Lower leg skin (tissue), 4 donors: ENCODE results near the gene P2RX2. TPM values are rescaled to one million over a fixed set of nuclear protein-coding genes. Genes with fewer than 3 reads are reported as not detected.

Experiments
- DNase-seq, 2 donors: peaks; one replicate each; pipeline ENCODE4 v3.0.0-alpha.2; 2019; ENCODE audit warnings: low spot score in 2 of 2
- H3K4me3 ChIP-seq: fragments of 200-600 bp; sonication (generic); 2 replicates; pipeline ENCODE4 v1.5.1; 2017; ENCODE audit warnings: mild to moderate bottlenecking, low read depth; ENCODE audit not compliant: poor library complexity, severe bottlenecking
- CTCF ChIP-seq, 3 donors: fragments of 450-650 bp; IDR thresholded peaks; one replicate each; pipeline ENCODE4 v1.5.1; 2016; ENCODE audit warnings: antibody characterized with exemption in 3 of 3, mild to moderate bottlenecking in 3 of 3, moderate library complexity in 2 of 3
- POLR2A ChIP-seq, 2 donors: fragments of 450-650 bp; IDR thresholded peaks; one replicate each; pipeline ENCODE4 v1.6.1; 2016 to 2017; ENCODE audit warnings: antibody characterized with exemption in 2 of 2, mild to moderate bottlenecking in 1 of 2, moderate library complexity in 1 of 2
- WGBS, 2 donors: methylation state at CpG; one replicate each; pipeline ENCODE4 v1.1.5; 2018; 5-methylcytosine and 5-hydroxymethylcytosine counted together
- intact Hi-C: fragments of 100-400 bp; cut with DNase I; formaldehyde crosslinking; loops from one replicate; pipeline ENCODE4 v1.15.0; 2023; ENCODE audit warnings: low total_unique reads
- total RNA-seq, 4 donors: library from RNA; depleted of rRNA; stranded (reverse); fragments of >200 nt; gene quantifications; one replicate each; pipeline ENCODE4 v1.1.0, GENCODE V29; 2016

The P2RX2 gene
- total RNA-seq, 4 donors from 2014 or later, result not detected

- no peak for DNase-seq
- TF ChIP-seq POLR2A (IDR thresholded peaks at IDR 0.05) (no peak), CTCF (IDR thresholded peaks at IDR 0.05) (no peak)
- WGBS, 2 donors, result 76 to 85% methylated on average over 12 of the region's 20 CpGs
- no peak overlapping the region for H3K4me3 ChIP-seq
- intact Hi-C loops, result no loop called here
These were observed 47.0 kb upstream of the P2RX2 start for GRCh38 chr12:132571598-132571997.

DNA sequence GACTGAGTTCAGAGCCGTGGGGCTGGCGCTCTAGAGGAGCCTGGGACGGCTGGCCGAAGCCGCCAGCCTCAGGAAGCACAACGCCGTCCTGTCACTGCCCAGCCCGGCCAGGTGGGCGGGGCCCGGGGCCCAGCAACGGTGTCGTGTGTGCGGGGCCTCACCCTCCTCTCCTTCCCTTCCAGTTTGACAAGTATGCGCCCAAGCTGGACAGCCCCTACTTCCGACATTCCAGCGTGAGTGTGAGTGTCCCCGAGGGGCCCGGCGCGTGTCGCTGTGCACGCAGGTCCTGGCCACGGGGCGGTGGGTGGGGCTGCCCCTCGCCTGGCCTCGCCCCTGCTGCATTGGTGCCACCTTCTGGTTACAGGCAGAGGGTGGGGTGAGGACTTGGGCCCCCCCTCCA lies 46.5 kb upstream of the P2RX2 start:
- DNase-seq, result no peak
- no peak overlapping the region for H3K4me3 ChIP-seq
- intact Hi-C loops, result no loop called here
- WGBS, 2 donors, result 70 to 72% methylated on average over 19 to 26 of the region's 26 CpGs
- TF ChIP-seq POLR2A (IDR thresholded peaks at IDR 0.05) (no peak), CTCF (IDR thresholded peaks at IDR 0.05) (no peak)

DNA sequence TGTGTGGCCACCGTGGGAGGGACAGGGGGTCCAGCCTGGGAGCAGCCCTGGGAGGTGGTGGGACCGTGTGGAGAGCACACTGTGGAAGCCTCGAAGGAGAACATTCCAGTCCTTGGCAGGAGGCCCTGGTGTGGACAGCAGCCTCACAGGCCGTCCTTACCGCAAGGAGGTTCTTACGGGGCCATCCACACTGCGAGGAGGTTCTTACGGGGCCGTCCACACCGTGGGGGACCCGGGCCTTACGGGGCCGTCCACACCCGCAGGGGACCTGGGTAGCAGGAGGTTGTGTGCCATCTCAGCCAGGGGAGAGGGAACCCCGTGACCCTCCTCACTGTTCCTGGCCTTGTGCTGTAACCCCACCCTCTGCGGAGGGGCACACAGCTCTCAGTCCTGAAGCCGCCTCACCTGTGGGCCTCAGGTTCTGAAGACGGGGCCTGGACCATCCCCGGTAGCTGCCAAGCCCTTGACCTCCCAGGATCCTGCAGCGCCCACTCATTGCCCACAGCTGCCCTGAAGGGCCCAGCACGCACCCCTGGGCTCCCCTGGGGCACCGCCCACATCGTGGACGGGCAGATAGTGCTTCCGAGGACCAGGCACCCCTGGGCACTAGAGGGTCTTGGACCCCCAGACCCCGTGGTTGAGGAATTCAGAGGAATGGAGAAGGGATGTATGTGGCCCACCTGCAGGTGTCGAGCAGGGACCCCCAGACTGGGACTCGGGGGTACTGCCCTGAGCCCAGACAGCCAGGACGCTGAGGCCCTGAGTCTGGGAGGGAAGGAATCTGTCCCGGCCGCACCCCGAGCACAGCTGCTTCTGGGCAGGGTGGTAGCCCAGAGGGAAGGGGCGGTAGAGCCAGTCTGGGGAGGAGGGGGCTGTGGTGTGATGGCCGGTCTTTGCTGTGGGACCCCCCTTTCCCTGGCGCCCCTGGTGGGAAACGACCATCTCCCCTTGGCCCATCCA lies 45.5 kb upstream of the P2RX2 start:
- DNase-seq, result no peak
- 91 to 95% methylated on average over 19 to 32 of the region's 36 CpGs for WGBS, 2 donors
- H3K4me3 ChIP-seq, result no peak overlapping the region
- TF ChIP-seq CTCF (IDR thresholded peaks at IDR 0.05), result no peak
- TF ChIP-seq POLR2A (IDR thresholded peaks at IDR 0.05), result no peak
- intact Hi-C loops, result no loop called here

GRCh38 chr12:132574271-132574996 lies 44.1 kb upstream of the P2RX2 start:
- intact Hi-C loops, result no loop called here
- TF ChIP-seq CTCF (IDR thresholded peaks at IDR 0.05) (no peak), POLR2A (IDR thresholded peaks at IDR 0.05) (no peak)
- H3K4me3 ChIP-seq, result no peak overlapping the region
- no peak for DNase-seq
- WGBS, 2 donors, result 94 to 95% methylated on average over 24 to 35 of the region's 39 CpGs

DNA sequence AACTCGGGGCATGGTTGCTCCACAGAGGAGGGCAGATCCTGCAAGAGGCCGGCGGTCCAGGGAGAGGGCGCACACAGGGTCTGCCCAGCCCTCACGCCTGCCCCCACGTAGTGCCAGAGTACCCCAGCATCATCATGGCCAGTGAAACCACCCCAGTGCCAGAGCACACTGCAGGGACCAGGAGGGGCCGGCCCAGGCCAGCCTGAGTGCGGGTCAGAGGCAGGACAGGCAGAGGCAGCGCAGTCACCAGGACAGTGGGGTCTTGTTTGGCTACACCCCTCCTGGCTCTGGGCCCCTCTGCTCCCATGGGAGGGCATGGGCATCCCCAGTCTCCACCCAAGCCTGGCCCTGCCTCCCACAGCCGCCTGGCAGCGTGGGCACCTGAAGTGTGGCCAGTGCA lies 42.9 kb upstream of the P2RX2 start:
- intact Hi-C loops, result no loop called here
- 90 to 93% methylated on average over 7 to 10 of the region's 11 CpGs for WGBS, 2 donors
- TF ChIP-seq POLR2A (IDR thresholded peaks at IDR 0.05) (no peak), CTCF (IDR thresholded peaks at IDR 0.05) (no peak)
- H3K4me3 ChIP-seq, result no peak overlapping the region
- DNase-seq, result no peak
